ENCODE results near the gene PRKAR2B.

Gene PRKAR2B

DNA sequence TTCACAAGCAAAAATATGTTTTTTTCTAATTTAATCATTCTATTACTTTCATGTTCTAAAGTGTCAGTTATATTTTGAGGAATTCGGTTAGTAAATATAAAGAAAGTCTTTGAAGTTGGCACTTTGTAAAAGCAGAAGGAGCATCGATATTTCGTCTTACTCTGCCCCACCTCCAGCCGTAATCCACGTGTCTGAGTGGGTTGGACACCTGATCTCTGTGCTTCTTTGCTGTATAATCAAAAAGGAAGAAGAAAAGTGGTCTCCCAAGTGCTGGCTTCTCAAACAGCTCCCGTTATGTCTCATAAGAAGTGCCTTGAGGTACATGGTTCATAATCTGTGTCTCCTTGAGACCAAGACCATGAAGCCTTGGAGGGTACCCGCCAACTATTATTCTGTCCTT is 19.8 kb downstream of the PRKAR2B start:
- Histone ChIP-seq H3K79me2 (ENCODE audit: low read length) (peaks cover 9% of the 10 kb centered on the region), H3K4me2 (ENCODE audit: low read length) (peak overlapping the region; percentile 20), H3K9me3 (ENCODE audit: insufficient read depth, low read length) (no peaks in the 10 kb centered on the region), H3K4me1 (ENCODE audit: low read length) (peaks cover 34% of the 10 kb centered on the region), H3K4me3 (ENCODE audit: low read length) (no peak overlapping the region), H3K27me3 (ENCODE audit: low read depth, low read length) (no peaks in the 10 kb centered on the region), H3K9ac (ENCODE audit: low read length) (no peak overlapping the region), H3K27ac (ENCODE audit: low read length) (no peak overlapping the region), H4K20me1 (ENCODE audit: insufficient read depth, low read length) (no peaks in the 10 kb centered on the region), H2AFZ (ENCODE audit: low read depth, low read length) (no peak overlapping the region), H3K36me3 (replicated peaks; ENCODE audit: low read depth, low read length) (no peaks in the 10 kb centered on the region)
- TF ChIP-seq CTCF (IDR thresholded peaks at IDR 0.05; ENCODE audit: low read depth, low read length) = no peak
- no peak for TF ChIP-seq EZH2phosphoT487 (IDR thresholded peaks at IDR 0.05; ENCODE audit: low read depth)

GRCh38 chr7:107065929-107066247 is 21.4 kb downstream of the PRKAR2B start:
- H3K27ac ChIP-seq (ENCODE audit: low read length) = no peak overlapping the region
- H3K4me1 ChIP-seq (ENCODE audit: low read length) = peaks cover 40% of the 10 kb centered on the region
- no peaks in the 10 kb centered on the region for H3K27me3 ChIP-seq (ENCODE audit: low read depth, low read length)
- no peaks in the 10 kb centered on the region for H3K9me3 ChIP-seq (ENCODE audit: insufficient read depth, low read length)
- no peak overlapping the region for H3K4me3 ChIP-seq (ENCODE audit: low read length)
- TF ChIP-seq EZH2phosphoT487 (IDR thresholded peaks at IDR 0.05; ENCODE audit: low read depth) = no peak
- TF ChIP-seq CTCF (IDR thresholded peaks at IDR 0.05; ENCODE audit: low read depth, low read length) = no peak
- no peak overlapping the region for H3K9ac ChIP-seq (ENCODE audit: low read length)
- H3K4me2 ChIP-seq (ENCODE audit: low read length) = no peak overlapping the region
- H4K20me1 ChIP-seq (ENCODE audit: insufficient read depth, low read length) = no peaks in the 10 kb centered on the region
- peaks cover 9% of the 10 kb centered on the region for H3K79me2 ChIP-seq (ENCODE audit: low read length)
- no peak overlapping the region for H2AFZ ChIP-seq (ENCODE audit: low read depth, low read length)
- no peaks in the 10 kb centered on the region for H3K36me3 ChIP-seq (replicated peaks; ENCODE audit: low read depth, low read length)

- Histone ChIP-seq H3K4me1 (ENCODE audit: low read length) (peaks cover 40% of the 10 kb centered on the region), H3K4me3 (ENCODE audit: low read length) (peak overlapping the region; percentile 69), H3K36me3 (replicated peaks; ENCODE audit: low read depth, low read length) (no peaks in the 10 kb centered on the region), H3K27me3 (ENCODE audit: low read depth, low read length) (no peaks in the 10 kb centered on the region), H3K9ac (ENCODE audit: low read length) (peak overlapping the region; percentile 28), H3K79me2 (ENCODE audit: low read length) (peaks cover 9% of the 10 kb centered on the region), H3K4me2 (ENCODE audit: low read length) (peak overlapping the region; percentile 87), H3K9me3 (ENCODE audit: insufficient read depth, low read length) (no peaks in the 10 kb centered on the region), H4K20me1 (ENCODE audit: insufficient read depth, low read length) (no peaks in the 10 kb centered on the region), H3K27ac (ENCODE audit: low read length) (no peak overlapping the region), H2AFZ (ENCODE audit: low read depth, low read length) (no peak overlapping the region)
- no peak for TF ChIP-seq EZH2phosphoT487 (IDR thresholded peaks at IDR 0.05; ENCODE audit: low read depth)
- no peak for TF ChIP-seq CTCF (IDR thresholded peaks at IDR 0.05; ENCODE audit: low read depth, low read length)
Measured at GRCh38 chr7:107068156-107068555, 23.7 kb downstream of the PRKAR2B start.

DNA sequence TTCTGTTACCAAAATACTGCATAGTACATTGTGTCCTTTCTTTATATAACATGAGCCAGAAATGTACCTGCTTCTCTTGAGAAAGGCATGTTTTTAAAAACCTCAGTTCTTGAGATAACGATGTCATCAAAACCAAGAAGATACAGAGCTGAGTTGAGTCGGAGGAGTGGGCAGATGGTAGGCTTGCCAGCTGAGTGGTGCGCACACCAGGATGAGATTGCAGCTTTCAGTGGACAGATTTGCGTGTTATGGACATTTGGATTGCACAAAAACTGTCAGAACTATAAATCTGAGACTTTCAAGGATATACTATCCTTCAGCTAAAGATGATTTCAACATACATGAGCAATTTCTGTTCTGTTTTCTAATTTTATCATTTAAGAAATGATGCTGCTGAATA is 25.0 kb downstream of the PRKAR2B start:
- H4K20me1 ChIP-seq (ENCODE audit: insufficient read depth, low read length) = no peaks in the 10 kb centered on the region
- no peak overlapping the region for H3K9ac ChIP-seq (ENCODE audit: low read length)
- TF ChIP-seq CTCF (IDR thresholded peaks at IDR 0.05; ENCODE audit: low read depth, low read length) (no peak), EZH2phosphoT487 (IDR thresholded peaks at IDR 0.05; ENCODE audit: low read depth) (no peak)
- peaks cover 6% of the 10 kb centered on the region for H3K79me2 ChIP-seq (ENCODE audit: low read length)
- no peaks in the 10 kb centered on the region for H3K36me3 ChIP-seq (replicated peaks; ENCODE audit: low read depth, low read length)
- H3K4me3 ChIP-seq (ENCODE audit: low read length) = peak overlapping the region; percentile 69
- H3K9me3 ChIP-seq (ENCODE audit: insufficient read depth, low read length) = no peaks in the 10 kb centered on the region
- H3K27ac ChIP-seq (ENCODE audit: low read length) = 0 out of 2 replicates have a peak overlapping the region, but pooled peaks have one; percentile 6
- H3K27me3 ChIP-seq (ENCODE audit: low read depth, low read length) = no peaks in the 10 kb centered on the region
- H3K4me2 ChIP-seq (ENCODE audit: low read length) = peak overlapping the region; percentile 87
- H3K4me1 ChIP-seq (ENCODE audit: low read length) = peaks cover 31% of the 10 kb centered on the region
- no peak overlapping the region for H2AFZ ChIP-seq (ENCODE audit: low read depth, low read length)

Data from OCI-LY3 (cell line).